ENCODE data around the gene WDFY4. TPM values are rescaled to one million over a fixed set of nuclear protein-coding genes. Genes with fewer than 3 reads are reported as not detected.

Gene WDFY4
- total RNA-seq, 1 experiment from 2014 or later, result not detected

GRCh38 chr10:48768926-48769325, 84.3 kb downstream of the WDFY4 start:
- CTCF ChIA-PET, result no interaction called here
- H3K4me3 ChIP-seq, result no peak overlapping the region
- TF ChIP-seq EZH2 (IDR thresholded peaks at IDR 0.05; ENCODE audit: low read depth), result no peak
- no peak for TF ChIP-seq CTCF (conservative IDR thresholded peaks at IDR 0.05)
- no peak for DNase-seq
- H4K20me1 ChIP-seq (ENCODE audit: insufficient read depth), result no peaks in the 10 kb centered on the region
- no peak overlapping the region for H2AFZ ChIP-seq
- H3K9me3 ChIP-seq (ENCODE audit: insufficient read depth, low read depth), result no peaks in the 10 kb centered on the region
- intact Hi-C loops (cut with micrococcal nuclease; ENCODE audit: unreplicated experiment), result no loop called here
- no peaks in the 10 kb centered on the region for H3K79me2 ChIP-seq (ENCODE audit: low read depth)
- no peaks in the 10 kb centered on the region for H3K36me3 ChIP-seq (ENCODE audit: low read depth)
- no peak overlapping the region for H3K27ac ChIP-seq
- peaks cover 69% of the 10 kb centered on the region for H3K27me3 ChIP-seq (ENCODE audit: insufficient read depth, low read depth)
- H3K4me1 ChIP-seq (replicated peaks; ENCODE audit: insufficient read depth), result no peaks in the 10 kb centered on the region
- POLR2A ChIA-PET (ENCODE audit: unreplicated experiment), result no interaction called here
- H3F3A ChIP-seq (ENCODE audit: insufficient read depth, low read depth), result no peaks in the 10 kb centered on the region
- BruUV-seq (replicated peaks), result no TSS peak
- no peaks in the 10 kb centered on the region for H3K9me2 ChIP-seq (ENCODE audit: insufficient read depth)
- no peak overlapping the region for H3K4me2 ChIP-seq

GRCh38 chr10:48769706-48770435, 85.2 kb downstream of the WDFY4 start:
- no TSS peak for BruUV-seq (replicated peaks)
- intact Hi-C loops (cut with micrococcal nuclease; ENCODE audit: unreplicated experiment), result no loop called here
- no peaks in the 10 kb centered on the region for H3K36me3 ChIP-seq (ENCODE audit: low read depth)

GRCh38 chr10:48770561-48771089, 86.0 kb downstream of the WDFY4 start:
- BruUV-seq (replicated peaks), result no TSS peak
- intact Hi-C loops (cut with micrococcal nuclease; ENCODE audit: unreplicated experiment), result no loop called here
- no peak for DNase-seq
- H3K27me3 ChIP-seq (ENCODE audit: insufficient read depth, low read depth), result peaks cover 73% of the 10 kb centered on the region
- H3K4me1 ChIP-seq (replicated peaks; ENCODE audit: insufficient read depth), result no peaks in the 10 kb centered on the region
- no peak overlapping the region for H2AFZ ChIP-seq
- H3K79me2 ChIP-seq (ENCODE audit: low read depth), result no peaks in the 10 kb centered on the region
- H3K4me2 ChIP-seq, result no peak overlapping the region
- H3K27ac ChIP-seq, result no peak overlapping the region
- POLR2A ChIA-PET (ENCODE audit: unreplicated experiment), result no interaction called here
- no peaks in the 10 kb centered on the region for H4K20me1 ChIP-seq (ENCODE audit: insufficient read depth)
- no peaks in the 10 kb centered on the region for H3K9me2 ChIP-seq (ENCODE audit: insufficient read depth)
- CTCF ChIA-PET, result no interaction called here
- H3K36me3 ChIP-seq (ENCODE audit: low read depth), result no peaks in the 10 kb centered on the region
- no peak overlapping the region for H3K4me3 ChIP-seq
- no peak for TF ChIP-seq EZH2 (IDR thresholded peaks at IDR 0.05; ENCODE audit: low read depth)
- no peak for TF ChIP-seq CTCF (conservative IDR thresholded peaks at IDR 0.05)
- H3K9me3 ChIP-seq (ENCODE audit: insufficient read depth, low read depth), result no peaks in the 10 kb centered on the region
- no peaks in the 10 kb centered on the region for H3F3A ChIP-seq (ENCODE audit: insufficient read depth, low read depth)

More at GRCh38 chr10:48769706-48770435, 85.2 kb downstream of the WDFY4 start:
- no peak overlapping the region for H3K4me3 ChIP-seq
- ChIA-PET CTCF (no interaction called here), POLR2A (ENCODE audit: unreplicated experiment) (interaction anchor here (0.6 kb wide), 1 partner anchor 268 kb away, joined by 9 read pairs; no protein-coding TSS in a partner anchor)
- H3K27ac ChIP-seq, result no peak overlapping the region
- no peak overlapping the region for H2AFZ ChIP-seq
- no peak for TF ChIP-seq CTCF (conservative IDR thresholded peaks at IDR 0.05)
- no peak for TF ChIP-seq EZH2 (IDR thresholded peaks at IDR 0.05; ENCODE audit: low read depth)
- no peak overlapping the region for H3K4me2 ChIP-seq
- DNase-seq, result no peak
- H4K20me1 ChIP-seq (ENCODE audit: insufficient read depth), result no peaks in the 10 kb centered on the region
- H3K4me1 ChIP-seq (replicated peaks; ENCODE audit: insufficient read depth), result no peaks in the 10 kb centered on the region
- no peaks in the 10 kb centered on the region for H3K79me2 ChIP-seq (ENCODE audit: low read depth)
- H3K9me2 ChIP-seq (ENCODE audit: insufficient read depth), result no peaks in the 10 kb centered on the region
- H3K9me3 ChIP-seq (ENCODE audit: insufficient read depth, low read depth), result no peaks in the 10 kb centered on the region
- no peaks in the 10 kb centered on the region for H3F3A ChIP-seq (ENCODE audit: insufficient read depth, low read depth)
- peaks cover 68% of the 10 kb centered on the region for H3K27me3 ChIP-seq (ENCODE audit: insufficient read depth, low read depth)

Data from PC-9 (cell line).